CD4-positive, alpha-beta memory T cell (primary cell): ENCODE results near the gene ITPKA. TPM values are rescaled to one million over a fixed set of nuclear protein-coding genes. Genes with fewer than 3 reads are reported as not detected.

ENCODE experiments used
- CTCF ChIA-PET: fragments of 350-600 bp; sonication (Branson Sonifier 250); formaldehyde crosslinking; loops from one replicate; lab custom pipeline; 2021; ENCODE audit warnings: inconsistent platforms; ENCODE audit not compliant: partially characterized antibody; lab: Charles Lee
- POLR2A ChIA-PET: fragments of 350-600 bp; sonication (Branson Sonifier 250); formaldehyde crosslinking; loops from one replicate; lab custom pipeline; 2021; ENCODE audit not compliant: partially characterized antibody; lab: Charles Lee
- DNase-seq, 5 donors: peaks; one replicate each; pipeline versions ENCODE4 v3.0.0 to v3.0.0-alpha.2; 2020 to 2022; ENCODE audit warnings: mixed read lengths in 1 of 5
- H3K27ac ChIP-seq: one replicate; pipeline ENCODE4 v1.7.0; 2013; ENCODE audit warnings: low read depth, low read length
- H3K27me3 ChIP-seq: 2 replicates; pipeline ENCODE4 v1.7.0; 2013; ENCODE audit warnings: mild to moderate bottlenecking, low read length, moderate library complexity; ENCODE audit not compliant: insufficient read depth
- H3K36me3 ChIP-seq: 2 replicates; pipeline ENCODE4 v1.7.0; 2013; ENCODE audit warnings: mild to moderate bottlenecking, low read length, moderate library complexity; ENCODE audit not compliant: insufficient read depth
- H3K4me1 ChIP-seq: 2 replicates; pipeline ENCODE4 v1.7.0; 2013; ENCODE audit warnings: mild to moderate bottlenecking, low read length, moderate library complexity; ENCODE audit not compliant: insufficient read depth
- H3K4me3 ChIP-seq, 2 donors: one replicate each; pipeline ENCODE4 v1.7.0; 2013; ENCODE audit warnings: low read length in 2 of 2, mild to moderate bottlenecking in 1 of 2
- H3K9me3 ChIP-seq, 2 donors: one replicate each; pipeline ENCODE4 v1.7.0; 2013; ENCODE audit warnings: low read length in 2 of 2, control low read depth in 1 of 2; ENCODE audit not compliant: control insufficient read depth in 1 of 2
- H3K27ac Mint-ChIP-seq, 7 donors: one replicate each; pipeline ENCODE4 v1.8.0; 2020 to 2021; ENCODE audit warnings: mixed read lengths in 7 of 7, mild to moderate bottlenecking in 6 of 7, inconsistent platforms in 3 of 7, moderate library complexity in 3 of 7
- H3K27me3 Mint-ChIP-seq, 2 donors: one replicate each; pipeline ENCODE4 v1.8.0; 2020 to 2021; ENCODE audit warnings: mixed read lengths in 2 of 2
- H3K36me3 Mint-ChIP-seq, 2 donors: one replicate each; pipeline ENCODE4 v1.8.0; 2020 to 2021; ENCODE audit warnings: mixed read lengths in 2 of 2, inconsistent platforms in 1 of 2, mild to moderate bottlenecking in 1 of 2
- H3K4me1 Mint-ChIP-seq, 4 donors: one replicate each; pipeline ENCODE4 v1.8.0; 2020 to 2021; ENCODE audit warnings: mixed read lengths in 4 of 4, mild to moderate bottlenecking in 1 of 4
- H3K4me3 Mint-ChIP-seq, 8 donors: one replicate each; pipeline ENCODE4 v1.8.0; 2020 to 2021; ENCODE audit warnings: mixed read lengths in 8 of 8, mild to moderate bottlenecking in 7 of 8, moderate library complexity in 6 of 8, inconsistent platforms in 3 of 8
- H3K9me3 Mint-ChIP-seq, 8 donors: one replicate each; pipeline ENCODE4 v1.8.0; 2020 to 2021; ENCODE audit warnings: mixed read lengths in 8 of 8, mild to moderate bottlenecking in 5 of 8, inconsistent platforms in 3 of 8, moderate library complexity in 1 of 8
- intact Hi-C: fragments of 100-400 bp; cut with micrococcal nuclease; formaldehyde crosslinking; loops from one replicate; pipeline ENCODE4 v1.15.1; 2023
- polyA plus RNA-seq, 2 donors: library from polyadenylated mRNA; unstranded; fragments of 300-500 nt; fragmentation: Illumina TruSeq; gene quantifications; one replicate each; pipeline ENCODE4 v1.2.3, GENCODE V29; 2021
- total RNA-seq, 2 experiments: library from RNA; stranded (reverse); gene quantifications; one replicate each; pipeline ENCODE4 v1.2.3, GENCODE V29; 2021

The ITPKA gene
- total and polyA plus RNA-seq, 4 experiments from 2014 or later = 0.23 to 0.46 (median 0.36) TPM; not detected in 1

DNA sequence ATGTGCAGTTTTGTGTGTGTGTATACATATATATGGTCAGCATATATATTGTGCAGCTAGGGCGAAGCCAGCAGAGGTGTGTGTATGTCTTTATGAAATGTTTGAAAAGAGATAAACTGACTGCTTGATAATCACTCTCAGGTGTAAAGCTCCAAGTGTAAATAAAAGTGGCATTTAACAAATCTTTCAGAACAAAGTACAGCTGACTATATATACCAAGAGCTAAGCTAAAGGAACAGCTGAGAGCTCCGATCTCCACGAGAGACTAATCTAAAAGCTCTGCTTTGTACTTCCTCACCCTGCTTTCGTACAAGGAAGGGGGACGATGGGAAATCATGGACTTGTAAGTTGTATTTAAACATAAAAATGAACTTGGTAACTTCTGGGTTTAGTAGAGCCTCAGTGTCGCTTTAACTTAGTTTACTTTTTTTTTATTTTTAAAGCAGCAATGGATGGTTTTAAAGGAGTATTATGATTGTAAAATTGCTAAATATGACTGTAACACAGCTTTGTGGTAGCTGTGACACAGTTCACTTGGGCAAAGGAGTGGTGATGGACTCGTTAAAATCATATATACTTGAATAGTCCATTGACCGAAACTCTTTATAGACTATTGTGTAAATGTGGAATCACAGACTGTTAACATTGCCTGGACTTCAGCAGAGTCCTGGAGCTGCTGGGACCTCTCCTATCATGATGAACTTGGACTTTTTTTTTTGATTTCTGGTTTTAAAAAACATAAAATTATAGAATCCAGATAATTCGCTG lies 11.4 kb upstream of the ITPKA start:
- Mint-ChIP-seq H3K9me3 (no peaks in the 10 kb centered on the region), H3K27ac (peak overlapping the region in 6 of 7 donors; percentile 76 to 93 (median 81)), H3K4me1 (peaks cover 11 to 21% (median 16%) of the 10 kb centered on the region in 4 donors), H3K36me3 (peaks cover 28 to 43% of the 10 kb centered on the region in 2 donors), H3K27me3 (no peaks in the 10 kb centered on the region), H3K4me3 (peak overlapping the region in 2 of 8 donors; percentile 79 to 86)
- ChIA-PET CTCF (interaction anchor here (2.0 kb wide), 1 partner anchor 16 kb away, joined by 10 read pairs; no protein-coding TSS in a partner anchor), POLR2A (interaction anchor here (0.6 to 3.0 kb wide), 3 partner anchors 11 to 233 kb away, joined by 3 to 10 read pairs (median 4); partner anchors contain the start of gene ITPKA)
- Histone ChIP-seq H3K9me3 (no peaks in the 10 kb centered on the region), H3K4me1 (peaks cover 20% of the 10 kb centered on the region), H3K36me3 (peaks cover 30% of the 10 kb centered on the region), H3K27ac (peak overlapping the region; percentile 46), H3K27me3 (no peaks in the 10 kb centered on the region), H3K4me3 (no peak overlapping the region)
- no peak for DNase-seq
- intact Hi-C loops = no loop called here

DNA sequence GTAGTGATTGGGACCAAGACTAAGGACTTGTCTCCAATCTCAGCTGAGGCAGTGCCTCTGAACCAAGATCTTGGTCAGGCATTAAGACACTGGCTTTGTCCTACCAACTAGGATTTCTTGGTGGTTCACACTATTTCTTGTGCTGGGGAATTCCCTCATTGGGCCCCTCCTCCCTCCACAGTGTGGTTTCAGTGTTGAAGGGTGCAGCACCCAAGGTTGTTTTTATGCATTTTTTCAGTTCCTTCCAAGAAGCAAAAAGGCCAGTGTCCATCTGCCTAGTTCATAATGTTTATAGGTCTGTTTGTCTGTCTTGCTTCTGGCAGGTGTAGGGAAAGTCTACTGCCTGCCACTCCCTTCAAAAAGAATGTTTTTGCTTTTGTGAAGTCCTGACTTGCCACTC lies 10.6 kb upstream of the ITPKA start:
- Histone ChIP-seq H3K4me3 (peak overlapping the region in 1 of 2 donors; percentile 7), H3K4me1 (peaks cover 20% of the 10 kb centered on the region), H3K27me3 (no peaks in the 10 kb centered on the region), H3K27ac (peak overlapping the region; percentile 46), H3K36me3 (peaks cover 24% of the 10 kb centered on the region), H3K9me3 (no peaks in the 10 kb centered on the region)
- no peaks in the 10 kb centered on the region for H3K9me3 Mint-ChIP-seq
- ChIA-PET CTCF (interaction anchor here (2.8 kb wide), 1 partner anchor 17 kb away, joined by 11 read pairs; no protein-coding TSS in a partner anchor), POLR2A (interaction anchor here (3.0 kb wide), 1 partner anchor 10 kb away, joined by 10 read pairs; the partner anchor contains the start of gene ITPKA)
- peak overlapping the region; percentile 60 to 86 (median 76) for H3K4me3 Mint-ChIP-seq
- DNase-seq = peak; percentile 31 to 70 (median 41)
- peak overlapping the region; percentile 76 to 93 (median 84) for H3K27ac Mint-ChIP-seq
- peaks cover 24 to 38% of the 10 kb centered on the region in 2 donors for H3K36me3 Mint-ChIP-seq
- H3K4me1 Mint-ChIP-seq = peaks cover 11 to 26% (median 20%) of the 10 kb centered on the region in 4 donors
- H3K27me3 Mint-ChIP-seq = no peaks in the 10 kb centered on the region
- intact Hi-C loops = no loop called here

DNA sequence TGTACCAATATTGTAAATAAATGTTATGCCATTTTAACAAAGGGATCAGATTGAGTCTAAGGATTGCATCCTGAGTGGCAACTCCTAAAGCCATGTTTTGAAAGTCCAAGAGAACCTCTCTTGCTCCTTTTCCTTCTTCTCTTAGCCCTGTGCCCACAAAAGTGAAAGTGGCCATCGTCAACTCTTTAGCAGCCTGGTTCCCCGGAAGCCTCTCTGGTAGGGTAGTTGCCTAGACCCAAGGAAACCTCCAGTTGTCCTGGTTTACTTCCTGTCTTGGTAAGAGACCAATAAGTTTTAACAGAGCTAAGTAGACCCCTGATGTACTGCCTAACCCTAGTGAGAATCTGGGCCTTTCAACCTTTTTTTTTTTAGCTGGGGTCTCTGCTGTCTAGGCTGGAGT lies 10.2 kb upstream of the ITPKA start:
- intact Hi-C loops = no loop called here
- H3K9me3 Mint-ChIP-seq = no peaks in the 10 kb centered on the region
- no peaks in the 10 kb centered on the region for H3K27me3 ChIP-seq
- POLR2A ChIA-PET = interaction anchor here (0.8 to 3.0 kb wide), 2 partner anchors 10 to 12 kb away, joined by 3 to 10 read pairs; partner anchors contain the start of gene ITPKA
- H3K4me1 Mint-ChIP-seq = peaks cover 11 to 27% (median 20%) of the 10 kb centered on the region in 4 donors
- peak overlapping the region; percentile 76 to 93 (median 84) for H3K27ac Mint-ChIP-seq
- H3K27ac ChIP-seq = peak overlapping the region; percentile 46
- H3K36me3 Mint-ChIP-seq = peaks cover 21 to 36% of the 10 kb centered on the region in 2 donors
- CTCF ChIA-PET = interaction anchor here (2.8 kb wide), 1 partner anchor 17 kb away, joined by 11 read pairs; no protein-coding TSS in a partner anchor
- H3K9me3 ChIP-seq = no peaks in the 10 kb centered on the region
- peaks cover 20% of the 10 kb centered on the region for H3K4me1 ChIP-seq
- H3K4me3 Mint-ChIP-seq = peak overlapping the region; percentile 60 to 86 (median 76)
- DNase-seq = peak in 3 of 5 donors; percentile 15 to 30 (median 23)
- H3K4me3 ChIP-seq = peak overlapping the region in 1 of 2 donors; percentile 7
- no peaks in the 10 kb centered on the region for H3K27me3 Mint-ChIP-seq
- peaks cover 21% of the 10 kb centered on the region for H3K36me3 ChIP-seq

DNA sequence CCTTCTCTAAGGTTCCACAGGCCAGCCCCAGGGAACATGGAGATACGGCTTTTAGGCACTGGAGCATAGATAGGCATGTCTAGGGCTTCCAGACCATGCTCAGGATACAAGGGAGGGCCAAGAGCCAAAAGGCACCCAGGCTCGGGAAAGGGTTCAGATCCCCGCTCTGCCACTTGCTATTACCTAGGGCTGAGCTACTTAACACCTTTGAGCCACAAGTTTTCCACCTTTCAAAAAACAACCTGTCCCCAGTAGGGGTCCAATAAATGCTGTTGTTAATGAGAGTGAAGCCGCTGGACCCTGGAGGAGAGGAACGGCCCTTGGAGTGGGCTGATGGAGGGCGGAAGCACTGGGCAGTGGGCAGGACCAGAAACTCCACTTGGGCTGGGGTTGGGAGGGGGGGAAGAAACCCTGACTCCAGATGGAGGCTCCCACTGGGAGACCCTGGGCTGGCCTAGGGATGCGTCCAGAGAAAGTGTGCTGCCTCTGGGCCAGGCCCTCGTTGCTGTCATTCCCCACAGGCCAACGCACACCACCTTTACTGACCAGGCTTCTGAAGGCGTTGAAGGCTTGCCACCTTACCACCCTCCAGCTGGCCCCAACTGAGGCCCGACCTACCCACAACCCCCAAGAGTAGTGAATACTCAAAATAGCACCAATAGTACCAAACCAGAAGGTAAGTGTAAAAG lies 8.6 kb upstream of the ITPKA start:
- no peaks in the 10 kb centered on the region for H3K9me3 Mint-ChIP-seq
- no peaks in the 10 kb centered on the region for H3K27me3 Mint-ChIP-seq
- Histone ChIP-seq H3K4me3 (no peak overlapping the region), H3K27ac (no peak overlapping the region), H3K27me3 (no peaks in the 10 kb centered on the region), H3K4me1 (peaks cover 20% of the 10 kb centered on the region), H3K9me3 (no peaks in the 10 kb centered on the region), H3K36me3 (peaks cover 8% of the 10 kb centered on the region)
- ChIA-PET CTCF (interaction anchor here (2.8 kb wide), 1 partner anchor 19 kb away, joined by 11 read pairs; no protein-coding TSS in a partner anchor), POLR2A (interaction anchor here (3.0 kb wide), 1 partner anchor 8 kb away, joined by 10 read pairs; the partner anchor contains the start of gene ITPKA)
- no peak overlapping the region for H3K4me3 Mint-ChIP-seq
- H3K36me3 Mint-ChIP-seq = peaks cover 11 to 22% of the 10 kb centered on the region in 2 donors
- H3K27ac Mint-ChIP-seq = peak overlapping the region in 2 of 7 donors; percentile 35 to 74
- intact Hi-C loops = no loop called here
- no peak for DNase-seq
- H3K4me1 Mint-ChIP-seq = peaks cover 11 to 28% (median 20%) of the 10 kb centered on the region in 4 donors

DNA sequence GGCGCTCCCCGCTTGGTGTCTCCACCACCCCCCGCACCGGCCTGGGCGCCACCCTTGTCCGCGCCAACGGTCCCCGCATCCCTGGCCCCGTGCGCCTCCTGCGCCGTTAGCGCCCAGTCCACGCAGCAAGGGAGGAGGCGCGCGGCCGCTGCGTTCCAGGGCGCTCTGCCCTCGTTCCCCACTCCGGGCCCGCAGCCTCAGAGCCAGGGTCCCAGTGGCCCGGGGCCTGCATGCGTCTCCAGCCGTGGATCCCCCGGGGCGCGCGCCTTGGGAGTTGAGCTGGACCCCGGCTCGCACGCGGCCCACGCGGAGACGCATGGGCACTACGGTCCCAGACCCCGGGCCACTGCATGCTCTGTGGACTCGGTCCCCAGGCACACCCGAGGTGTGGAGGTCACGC lies 7.4 kb upstream of the ITPKA start:
- Mint-ChIP-seq H3K27me3 (no peaks in the 10 kb centered on the region), H3K4me3 (no peak overlapping the region), H3K36me3 (peaks cover 0 to 10% of the 10 kb centered on the region in 2 donors), H3K4me1 (peaks cover 14 to 32% (median 23%) of the 10 kb centered on the region in 4 donors), H3K9me3 (no peaks in the 10 kb centered on the region), H3K27ac (no peak overlapping the region)
- Histone ChIP-seq H3K9me3 (no peaks in the 10 kb centered on the region), H3K4me3 (no peak overlapping the region), H3K27me3 (no peaks in the 10 kb centered on the region), H3K36me3 (no peaks in the 10 kb centered on the region), H3K27ac (no peak overlapping the region), H3K4me1 (peaks cover 20% of the 10 kb centered on the region)
- intact Hi-C loops = no loop called here
- ChIA-PET POLR2A (no interaction called here), CTCF (no interaction called here)
- DNase-seq = no peak

DNA sequence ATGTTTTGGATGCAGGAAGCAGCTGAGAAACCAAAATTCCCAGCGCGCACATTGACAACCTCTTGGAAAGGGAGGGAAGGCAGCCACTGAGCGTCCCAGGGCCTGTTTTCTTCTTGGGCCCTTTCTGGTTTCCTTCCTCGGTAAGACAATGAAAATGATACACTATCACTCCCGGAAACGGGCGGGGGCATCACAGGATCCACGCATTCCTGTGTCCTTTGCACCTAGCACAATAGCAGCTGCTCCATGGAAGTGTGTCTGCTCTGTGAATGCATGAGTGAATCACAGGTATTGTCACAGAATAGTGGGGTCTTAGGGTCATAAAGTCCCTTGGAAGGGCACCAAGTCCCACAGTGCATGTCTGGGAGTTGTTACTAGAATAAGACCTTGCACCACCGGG lies 6.3 kb upstream of the ITPKA start:
- no peak for DNase-seq
- H3K27ac ChIP-seq = no peak overlapping the region
- no peak overlapping the region for H3K4me3 ChIP-seq
- H3K4me1 ChIP-seq = peaks cover 26% of the 10 kb centered on the region
- no peaks in the 10 kb centered on the region for H3K9me3 ChIP-seq
- ChIA-PET CTCF (no interaction called here), POLR2A (no interaction called here)
- no peaks in the 10 kb centered on the region for H3K27me3 Mint-ChIP-seq
- no peaks in the 10 kb centered on the region for H3K27me3 ChIP-seq
- H3K9me3 Mint-ChIP-seq = no peaks in the 10 kb centered on the region
- intact Hi-C loops = no loop called here
- H3K4me1 Mint-ChIP-seq = peaks cover 15 to 35% (median 29%) of the 10 kb centered on the region in 4 donors
- H3K27ac Mint-ChIP-seq = no peak overlapping the region
- no peak overlapping the region for H3K4me3 Mint-ChIP-seq
- no peaks in the 10 kb centered on the region for H3K36me3 ChIP-seq
- H3K36me3 Mint-ChIP-seq = peaks cover 0 to 4% of the 10 kb centered on the region in 2 donors
